Endothelial cell (in vitro differentiated cells): ENCODE measurements around the gene PCSK6. TPM values are rescaled to one million over a fixed set of nuclear protein-coding genes. Genes with fewer than 3 reads are reported as not detected.

Experiments
- DNase-seq: peaks from one replicate; pipeline ENCODE4 v3.0.0; 2021; ENCODE audit warnings: low spot score
- H3K27ac Mint-ChIP-seq: one replicate; pipeline ENCODE4 v1.8.0; 2021; ENCODE audit warnings: mixed read lengths, inconsistent platforms; ENCODE audit not compliant: unreplicated experiment
- H3K27me3 Mint-ChIP-seq: one replicate; pipeline ENCODE4 v1.8.0; 2021; ENCODE audit warnings: mild to moderate bottlenecking, moderate library complexity, mixed read lengths, inconsistent platforms; ENCODE audit not compliant: unreplicated experiment
- H3K36me3 Mint-ChIP-seq: one replicate; pipeline ENCODE4 v1.8.0; 2021; ENCODE audit warnings: mild to moderate bottlenecking, low read depth, mixed read lengths, inconsistent platforms; ENCODE audit not compliant: unreplicated experiment
- H3K4me1 Mint-ChIP-seq: one replicate; pipeline ENCODE4 v1.8.0; 2021; ENCODE audit warnings: mild to moderate bottlenecking, mixed read lengths, inconsistent platforms; ENCODE audit not compliant: unreplicated experiment
- H3K4me3 Mint-ChIP-seq: one replicate; pipeline ENCODE4 v1.8.0; 2021; ENCODE audit warnings: mild to moderate bottlenecking, mixed read lengths, inconsistent platforms; ENCODE audit not compliant: unreplicated experiment
- H3K9me3 Mint-ChIP-seq: one replicate; pipeline ENCODE4 v1.8.0; 2021; ENCODE audit warnings: mixed read lengths, inconsistent platforms; ENCODE audit not compliant: unreplicated experiment
- total RNA-seq: library from RNA; stranded (reverse); fragmentation: NEBNext Ultra II Directional; extraction: Animal tissue kit (Norgen Biotek cat#: 25700); gene quantifications from one replicate; pipeline ENCODE4 v1.2.1, GENCODE V29; 2021; ENCODE audit not compliant: unreplicated experiment
- TF ChIP-seq, protein P1 (sequence below): fragments of 200-600 bp; sonication (generic); IDR thresholded peaks from one replicate; pipeline ENCODE4 v1.5.0; 2021; ENCODE audit warnings: antibody characterized with exemption; ENCODE audit not compliant: unreplicated experiment

PCSK6 gene
- total RNA-seq, 1 donor from 2014 or later = 0.13 TPM

- no peaks in the 10 kb centered on the region for H3K36me3 Mint-ChIP-seq
- no peak for DNase-seq
- H3K4me1 Mint-ChIP-seq = no peaks in the 10 kb centered on the region
- TF ChIP-seq, protein P1, sequence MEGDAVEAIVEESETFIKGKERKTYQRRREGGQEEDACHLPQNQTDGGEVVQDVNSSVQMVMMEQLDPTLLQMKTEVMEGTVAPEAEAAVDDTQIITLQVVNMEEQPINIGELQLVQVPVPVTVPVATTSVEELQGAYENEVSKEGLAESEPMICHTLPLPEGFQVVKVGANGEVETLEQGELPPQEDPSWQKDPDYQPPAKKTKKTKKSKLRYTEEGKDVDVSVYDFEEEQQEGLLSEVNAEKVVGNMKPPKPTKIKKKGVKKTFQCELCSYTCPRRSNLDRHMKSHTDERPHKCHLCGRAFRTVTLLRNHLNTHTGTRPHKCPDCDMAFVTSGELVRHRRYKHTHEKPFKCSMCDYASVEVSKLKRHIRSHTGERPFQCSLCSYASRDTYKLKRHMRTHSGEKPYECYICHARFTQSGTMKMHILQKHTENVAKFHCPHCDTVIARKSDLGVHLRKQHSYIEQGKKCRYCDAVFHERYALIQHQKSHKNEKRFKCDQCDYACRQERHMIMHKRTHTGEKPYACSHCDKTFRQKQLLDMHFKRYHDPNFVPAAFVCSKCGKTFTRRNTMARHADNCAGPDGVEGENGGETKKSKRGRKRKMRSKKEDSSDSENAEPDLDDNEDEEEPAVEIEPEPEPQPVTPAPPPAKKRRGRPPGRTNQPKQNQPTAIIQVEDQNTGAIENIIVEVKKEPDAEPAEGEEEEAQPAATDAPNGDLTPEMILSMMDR = no peak
- H3K9me3 Mint-ChIP-seq = no peaks in the 10 kb centered on the region
- H3K4me3 Mint-ChIP-seq = no peak overlapping the region
- H3K27ac Mint-ChIP-seq = no peak overlapping the region
- peaks cover 5% of the 10 kb centered on the region for H3K27me3 Mint-ChIP-seq
These were observed 53.0 kb downstream of the PCSK6 start for GRCh38 chr15:101436526-101436925.

- Mint-ChIP-seq H3K9me3 (no peaks in the 10 kb centered on the region), H3K4me1 (no peaks in the 10 kb centered on the region), H3K27me3 (peaks cover 5% of the 10 kb centered on the region), H3K27ac (no peak overlapping the region), H3K4me3 (no peak overlapping the region), H3K36me3 (no peaks in the 10 kb centered on the region)
- TF ChIP-seq, protein P1 = no peak
- DNase-seq = no peak
These were observed 53.7 kb downstream of the PCSK6 start for GRCh38 chr15:101435761-101436160.

DNA sequence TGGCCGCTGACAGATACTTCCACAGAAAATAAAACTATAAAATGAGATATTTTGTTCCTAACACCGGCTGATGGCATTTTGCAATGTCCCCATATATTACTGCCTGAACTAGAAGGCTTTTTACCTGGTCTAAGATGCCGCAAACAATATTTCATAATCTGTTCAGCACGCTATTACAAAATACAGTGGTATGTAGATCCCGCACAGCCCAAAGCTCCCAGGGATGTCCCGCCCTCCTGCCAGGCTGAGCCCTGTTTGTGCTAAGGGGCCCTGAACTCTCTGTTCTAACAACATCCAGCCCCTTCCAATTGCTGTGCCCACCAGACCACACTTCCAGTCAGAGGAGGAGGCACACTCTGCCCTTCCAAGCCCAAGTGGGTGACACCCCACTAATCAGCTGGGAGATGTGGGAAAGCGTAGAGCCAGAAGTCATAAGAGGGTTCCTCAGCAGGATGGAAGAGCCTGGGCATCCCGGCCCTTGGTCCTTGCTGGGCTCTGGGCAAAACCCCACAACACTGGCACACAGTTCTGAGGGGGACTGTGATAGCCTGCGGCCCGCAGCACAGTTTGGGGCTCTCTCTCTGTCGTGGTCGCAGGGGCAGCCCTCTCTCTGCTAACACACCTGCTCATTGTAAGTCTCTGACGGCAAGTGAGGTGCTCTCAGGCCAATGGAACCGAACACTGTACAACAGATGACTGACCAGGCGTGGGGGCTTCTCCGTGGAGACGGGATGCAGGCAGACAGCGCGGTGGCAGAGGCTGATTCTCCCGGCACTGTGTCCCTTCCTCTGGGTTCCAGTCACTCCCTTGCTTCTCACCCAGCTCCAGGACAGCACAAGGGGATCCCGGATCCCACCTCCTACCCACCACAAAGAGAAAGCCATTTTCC, 55.2 kb downstream of the PCSK6 start:
- DNase-seq = no peak
- TF ChIP-seq, protein P1 = no peak
- no peak overlapping the region for H3K27ac Mint-ChIP-seq
- no peak overlapping the region for H3K4me3 Mint-ChIP-seq
- no peaks in the 10 kb centered on the region for H3K9me3 Mint-ChIP-seq
- no peaks in the 10 kb centered on the region for H3K4me1 Mint-ChIP-seq
- peaks cover 9% of the 10 kb centered on the region for H3K27me3 Mint-ChIP-seq
- H3K36me3 Mint-ChIP-seq = no peaks in the 10 kb centered on the region

- peaks cover 6% of the 10 kb centered on the region for H3K27me3 Mint-ChIP-seq
These were observed 56.1 kb downstream of the PCSK6 start for GRCh38 chr15:101433396-101433795.

More at GRCh38 chr15:101433396-101433795, 56.1 kb downstream of the PCSK6 start:
- TF ChIP-seq, protein P1 = no peak
- DNase-seq = no peak
- Mint-ChIP-seq H3K4me3 (no peak overlapping the region), H3K4me1 (no peaks in the 10 kb centered on the region), H3K9me3 (no peaks in the 10 kb centered on the region), H3K36me3 (no peaks in the 10 kb centered on the region), H3K27ac (no peak overlapping the region)
